GM21360 (cell line): ENCODE data around the gene IQGAP1.

Source experiments
- ATAC-seq: cut with Tn5 transposase; IDR thresholded peaks from one replicate; pipeline ENCODE4 v1.9.1; 2021; ENCODE audit warnings: mild to moderate bottlenecking, moderate library complexity; ENCODE audit not compliant: unreplicated experiment

Gene IQGAP1

GRCh38 chr15:90436952-90437351 lies 48.9 kb downstream of the IQGAP1 start:
- ATAC-seq, result no peak

DNA sequence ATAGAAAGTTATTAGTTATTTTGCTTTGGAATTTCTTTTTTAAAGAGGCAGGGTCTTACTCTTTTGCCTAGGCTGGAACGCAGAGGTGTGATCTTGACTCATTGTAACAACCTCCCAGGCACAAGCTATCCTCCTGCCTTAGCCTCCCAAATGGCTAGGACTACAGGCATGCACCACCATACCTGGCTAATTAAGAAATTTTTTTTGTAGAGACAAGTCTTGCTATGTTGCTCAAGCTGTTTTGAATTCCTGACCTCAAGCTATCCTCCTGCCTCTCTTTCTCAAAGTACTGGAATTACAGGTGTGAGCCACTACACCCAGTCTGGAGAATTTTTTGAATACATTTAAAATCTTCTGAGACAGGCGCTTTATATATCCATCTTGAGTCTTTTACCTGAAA lies 49.5 kb downstream of the IQGAP1 start:
- ATAC-seq, result no peak

GRCh38 chr15:90439946-90440345 lies 51.9 kb downstream of the IQGAP1 start:
- ATAC-seq, result no peak

DNA sequence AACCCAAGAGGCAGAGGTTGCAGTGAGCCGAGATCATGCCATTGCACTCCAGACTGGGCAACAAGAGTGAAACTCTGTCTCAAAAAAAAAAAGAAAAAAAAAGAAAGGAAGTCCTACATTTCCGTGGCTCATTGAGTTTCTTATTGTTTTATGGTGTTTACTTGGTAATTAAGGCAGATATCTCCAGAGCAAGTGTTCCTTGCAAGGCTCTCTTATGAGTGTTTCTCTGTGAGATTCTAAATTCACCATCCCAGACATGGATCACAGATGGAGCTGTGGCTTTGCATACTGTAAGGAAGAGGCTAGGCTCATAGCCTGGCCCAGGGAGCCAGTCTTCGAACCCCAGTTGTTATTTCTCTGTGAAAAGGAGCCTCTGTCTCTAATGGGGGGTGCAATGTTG lies 53.0 kb downstream of the IQGAP1 start:
- ATAC-seq, result no peak

- ATAC-seq, result no peak
These were observed 54.4 kb downstream of the IQGAP1 start for GRCh38 chr15:90442423-90442822.

DNA sequence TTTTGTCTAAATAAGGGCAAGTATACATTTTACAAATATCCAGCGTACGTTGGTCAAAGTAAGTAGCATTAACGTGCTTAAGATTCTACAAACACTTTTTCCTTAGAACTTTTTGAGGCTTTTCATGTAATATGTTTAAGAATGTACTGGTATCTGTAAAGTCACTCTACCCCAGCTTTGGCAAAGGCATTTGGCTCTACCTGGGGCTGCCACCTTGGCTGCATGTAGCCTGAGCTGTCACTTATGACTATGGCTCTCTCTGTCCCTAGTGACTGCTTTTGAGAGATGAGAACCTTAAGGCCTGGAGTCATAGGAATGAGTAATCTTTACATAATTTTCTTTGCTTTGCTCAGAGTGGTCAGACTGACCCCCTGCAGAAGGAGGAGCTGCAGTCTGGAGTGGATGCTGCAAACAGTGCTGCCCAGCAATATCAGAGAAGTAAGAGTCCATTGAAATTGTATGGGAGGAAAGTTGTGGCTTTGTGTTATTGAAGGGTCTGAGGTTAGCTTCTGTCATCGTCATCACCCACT lies 61.2 kb downstream of the IQGAP1 start:
- ATAC-seq, result no peak

DNA sequence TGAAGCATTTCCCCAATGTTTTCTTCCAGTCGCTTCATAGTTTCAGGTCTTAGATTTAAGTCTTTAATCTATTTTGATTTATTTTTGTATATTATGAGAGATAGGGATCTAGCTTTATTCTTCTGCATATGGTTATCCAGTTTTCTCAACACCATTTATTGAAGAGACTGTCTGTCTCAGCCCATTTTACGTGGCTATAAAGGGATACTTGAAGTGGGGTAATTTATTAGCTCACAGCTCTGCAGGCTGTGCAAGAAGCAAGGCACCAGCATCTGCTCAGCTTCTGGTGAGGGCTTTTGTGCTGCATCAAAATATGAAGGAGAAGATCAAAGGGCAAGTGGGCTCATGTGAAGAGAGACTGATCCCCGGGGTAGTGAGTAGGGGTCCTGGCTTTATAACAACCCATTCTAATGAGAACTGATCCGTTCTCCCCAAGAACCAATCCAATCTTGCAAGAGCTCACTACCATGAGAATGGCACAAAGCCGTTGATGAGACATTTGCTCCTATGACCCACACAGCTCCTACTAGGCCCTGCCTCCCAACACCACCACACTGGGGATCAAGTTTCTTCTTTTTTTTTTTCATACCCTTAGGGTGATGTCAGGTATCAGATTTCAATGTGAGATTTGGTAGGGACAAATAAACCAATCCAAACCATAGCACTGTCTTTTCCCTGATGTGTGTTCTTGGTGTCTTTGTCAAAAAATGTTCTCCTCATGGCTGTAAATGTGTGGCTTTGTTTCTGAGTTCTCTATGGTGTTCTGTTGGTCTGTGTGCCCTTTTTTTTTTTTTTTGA lies 63.2 kb downstream of the IQGAP1 start:
- no peak for ATAC-seq

GRCh38 chr15:90456236-90456635 lies 68.2 kb downstream of the IQGAP1 start:
- ATAC-seq, result no peak

DNA sequence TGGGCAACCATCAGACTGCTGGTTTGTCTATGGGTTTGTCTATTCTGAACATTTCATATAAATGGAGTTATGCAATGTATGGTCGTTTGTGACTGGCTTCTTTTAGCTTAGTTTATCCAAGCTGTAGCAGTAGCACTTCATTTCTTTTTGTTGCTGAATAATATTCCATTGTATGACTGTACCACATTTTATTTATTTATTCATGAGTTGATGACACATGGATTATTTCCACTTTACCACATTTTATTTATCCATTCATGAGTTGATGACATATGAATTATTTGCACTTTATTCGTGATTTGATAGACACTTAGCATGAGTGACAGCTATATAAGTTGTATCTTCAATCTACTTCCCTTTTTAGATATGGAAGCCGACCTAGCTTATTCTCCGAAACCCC lies 70.0 kb downstream of the IQGAP1 start:
- ATAC-seq, result no peak

DNA sequence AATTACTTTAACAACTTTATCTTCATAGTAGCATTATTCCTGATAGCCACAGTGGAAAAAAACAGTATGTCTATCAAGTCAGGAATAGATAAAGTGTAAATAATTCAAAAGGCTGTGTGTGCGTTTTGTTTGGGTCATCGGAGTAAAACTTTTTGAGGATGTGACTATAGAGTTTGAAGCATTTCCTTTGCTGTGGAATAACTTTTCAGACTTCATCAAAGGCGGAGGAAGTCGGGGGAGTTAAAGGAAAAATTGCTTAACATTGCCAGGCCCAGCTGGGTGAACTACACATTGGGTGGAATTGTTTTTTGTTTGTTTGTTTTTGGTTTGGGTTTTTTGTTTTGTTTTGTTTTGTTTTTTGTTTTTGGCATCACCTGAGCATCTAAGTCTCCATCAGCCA lies 71.3 kb downstream of the IQGAP1 start:
- ATAC-seq, result no peak

- ATAC-seq, result no peak
These were observed 72.2 kb downstream of the IQGAP1 start for GRCh38 chr15:90460142-90460824.

- ATAC-seq, result peak; percentile 49
These were observed 75.3 kb downstream of the IQGAP1 start for GRCh38 chr15:90463381-90463780.

GRCh38 chr15:90465140-90465929 lies 77.3 kb downstream of the IQGAP1 start:
- no peak for ATAC-seq

DNA sequence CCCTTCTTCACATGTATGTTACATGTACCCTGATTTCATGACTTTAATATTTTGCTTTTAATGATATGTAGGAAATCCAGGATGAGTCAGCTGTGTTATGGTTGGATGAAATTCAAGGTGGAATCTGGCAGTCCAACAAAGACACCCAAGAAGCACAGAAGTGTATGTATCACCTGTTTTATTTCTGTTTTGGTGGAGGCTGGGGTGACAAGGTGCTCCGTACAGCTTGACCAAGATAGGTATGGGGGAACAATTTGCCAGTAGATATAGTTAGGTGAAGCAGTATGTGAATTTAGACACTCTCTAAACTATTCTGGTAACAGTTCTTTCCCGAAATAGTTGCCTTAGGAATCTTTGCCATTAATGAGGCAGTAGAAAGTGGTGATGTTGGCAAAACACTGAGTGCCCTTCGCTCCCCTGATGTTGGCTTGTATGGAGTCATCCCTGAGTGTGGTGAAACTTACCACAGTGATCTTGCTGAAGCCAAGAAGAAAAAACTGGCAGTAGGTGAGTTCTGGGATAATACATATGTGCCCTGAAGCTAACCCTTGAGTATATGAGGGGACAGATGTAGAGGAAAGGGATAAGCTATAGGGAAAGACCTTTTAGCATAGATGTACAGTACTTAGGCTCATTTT lies 78.0 kb downstream of the IQGAP1 start:
- ATAC-seq, result no peak

- ATAC-seq, result no peak
These were observed 81.7 kb downstream of the IQGAP1 start for GRCh38 chr15:90469723-90470122.

GRCh38 chr15:90470453-90470852 lies 82.4 kb downstream of the IQGAP1 start:
- ATAC-seq, result no peak

GRCh38 chr15:90471126-90471525 lies 83.1 kb downstream of the IQGAP1 start:
- no peak for ATAC-seq

- ATAC-seq, result no peak
These were observed 83.7 kb downstream of the IQGAP1 start for GRCh38 chr15:90471769-90472168.

DNA sequence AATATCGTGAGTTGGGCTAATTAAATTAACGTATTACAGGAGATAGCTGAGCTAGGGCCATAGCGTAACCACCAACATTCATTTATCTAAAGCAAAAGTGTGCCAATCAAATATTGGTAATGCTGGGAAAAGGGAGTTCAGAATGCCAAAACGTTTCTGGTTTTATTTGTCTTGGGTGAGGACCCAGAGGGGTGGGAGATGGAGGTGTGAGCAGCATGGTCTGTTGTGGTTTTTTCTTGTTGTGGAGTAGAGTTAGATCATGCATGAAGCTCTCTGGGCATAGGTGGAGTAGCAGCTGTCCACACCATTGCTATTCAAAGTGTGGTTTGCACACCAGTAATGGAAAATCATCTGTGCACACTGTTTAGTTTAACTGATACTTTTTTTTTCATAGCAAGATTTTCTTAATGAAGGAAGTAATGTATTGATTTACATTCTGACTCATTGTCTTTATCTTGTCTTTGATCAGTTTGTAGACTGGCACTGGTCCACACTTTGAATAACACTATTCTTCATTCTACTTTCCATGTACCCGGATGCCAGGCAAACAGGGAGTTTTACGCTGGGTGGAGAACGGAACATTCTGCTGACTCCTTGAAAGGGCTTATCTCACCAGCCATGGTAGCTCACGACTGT lies 90.9 kb downstream of the IQGAP1 start:
- ATAC-seq, result no peak

- no peak for ATAC-seq
These were observed 91.6 kb downstream of the IQGAP1 start for GRCh38 chr15:90479656-90480055.
